K562 (cell line): ENCODE results near the gene RASGRP2. TPM values are rescaled to one million over a fixed set of nuclear protein-coding genes. Genes with fewer than 3 reads are reported as not detected.
A peak's percentile ranks its signal among the peaks of the same experiment; 100 is the strongest.

Experiments
- ARID4B ChIP-seq: sonication (generic); formaldehyde crosslinking; IDR thresholded peaks from 2 replicates; pipeline ENCODE4 v1.8.0; 2022; ENCODE audit warnings: mild to moderate bottlenecking, missing genetic modification reagents
- CHCHD3 ChIP-seq: fragments of 250-450 bp; sonication (Bioruptor Pico); IDR thresholded peaks from 2 replicates; pipeline ENCODE4 v2.1.2; 2022; ENCODE audit warnings: mild to moderate bottlenecking
- ETV6 ChIP-seq, 3 experiments: fragments of 150-350 bp in 1 of 3; sonication (generic) in 1 of 3; formaldehyde crosslinking in 1 of 3; IDR thresholded peaks; 2 replicates each; pipeline versions ENCODE4 v1.6.1 to v1.8.0; 2014 to 2022; ENCODE audit warnings: borderline replicate concordance in 2 of 3, low read depth in 2 of 3, antibody characterized with exemption in 1 of 3, low read length in 1 of 3, mild to moderate bottlenecking in 1 of 3, missing genetic modification reagents in 1 of 3
- GTF2E2 ChIP-seq: fragments of 200-800 bp; sonication (Bioruptor generic); IDR thresholded peaks from 2 replicates; pipeline ENCODE4 v1.6.1; 2016; ENCODE audit warnings: missing genetic modification characterization, missing compliant biosample characterization
- HEY1 ChIP-seq: fragments of 250-450 bp; sonication (Bioruptor Pico); IDR thresholded peaks from 2 replicates; pipeline ENCODE4 v1.5.0; 2020; ENCODE audit warnings: mild to moderate bottlenecking, moderate library complexity, borderline replicate concordance
- HIVEP1 ChIP-seq: fragments of 250-450 bp; sonication (Bioruptor Pico); IDR thresholded peaks from 2 replicates; pipeline ENCODE4 v1.4.0; 2020; ENCODE audit warnings: mild to moderate bottlenecking
- IFI16 ChIP-seq: fragments of 250-450 bp; sonication (Bioruptor Pico); IDR thresholded peaks from 2 replicates; pipeline ENCODE4 v2.1.2; 2022; ENCODE audit warnings: mild to moderate bottlenecking, inconsistent platforms
- JUNB ChIP-seq: fragments of 450-650 bp; formaldehyde crosslinking; conservative IDR thresholded peaks from 2 replicates; pipeline ENCODE4 v1.4.0; 2020; ENCODE audit warnings: mild to moderate bottlenecking
- MCM2 ChIP-seq: fragments of 450-650 bp; IDR thresholded peaks from 2 replicates; pipeline ENCODE4 v1.6.1; 2017; ENCODE audit warnings: low read depth, mild to moderate bottlenecking
- MCM5 ChIP-seq: fragments of 450-650 bp; IDR thresholded peaks from 2 replicates; pipeline ENCODE4 v1.6.1; 2016; ENCODE audit warnings: low read depth
- MCM7 ChIP-seq, 2 experiments: fragments of 450-650 bp; IDR thresholded peaks; 2 replicates each; pipeline ENCODE4 v1.6.1; 2016 to 2018
- NR3C1 ChIP-seq: sonication (generic); formaldehyde crosslinking; IDR thresholded peaks from 2 replicates; pipeline ENCODE4 v1.8.1; 2022; ENCODE audit warnings: missing genetic modification reagents
- PKNOX1 ChIP-seq: fragments of 450-650 bp; IDR thresholded peaks from 2 replicates; pipeline ENCODE4 v1.6.1; 2016
- RB1 ChIP-seq: fragments of 450-650 bp; IDR thresholded peaks from 2 replicates; pipeline ENCODE4 v1.6.1; 2017; ENCODE audit warnings: low read depth, mild to moderate bottlenecking
- RBM34 ChIP-seq: fragments of 200-400 bp; formaldehyde crosslinking; IDR thresholded peaks from 2 replicates; pipeline ENCODE4 v1.6.1; 2018; ENCODE audit warnings: low read length, borderline replicate concordance; ENCODE audit not compliant: insufficient read depth
- SMARCA5 ChIP-seq: fragments of 450-650 bp; IDR thresholded peaks from 2 replicates; pipeline ENCODE4 v1.6.1; 2016
- SNIP1 ChIP-seq: fragments of 450-650 bp; IDR thresholded peaks from 2 replicates; pipeline ENCODE4 v1.7.1; 2017; ENCODE audit warnings: low read depth, mild to moderate bottlenecking
- SREBF1 ChIP-seq: fragments of 150-350 bp; IDR thresholded peaks from 2 replicates; pipeline ENCODE4 v1.6.1; 2014; ENCODE audit warnings: antibody characterized with exemption, low read depth, low read length, borderline replicate concordance
- WHSC1 ChIP-seq: IDR thresholded peaks from one replicate; pipeline ENCODE4 v1.6.1; 2012; ENCODE audit warnings: low read length, control low read depth, inconsistent platforms
- ZBTB12 ChIP-seq: fragments of 250-450 bp; sonication (Bioruptor Pico); IDR thresholded peaks from 2 replicates; pipeline ENCODE4 v1.4.0; 2020
- ZC3H8 ChIP-seq: fragments of 450-650 bp; IDR thresholded peaks from 2 replicates; pipeline ENCODE4 v1.6.1; 2017
- ZNF444 ChIP-seq: fragments of 250-450 bp; sonication (Bioruptor Pico); IDR thresholded peaks from 2 replicates; pipeline ENCODE4 v1.4.0; 2020; ENCODE audit warnings: mild to moderate bottlenecking, moderate library complexity
- ZNF551 ChIP-seq: fragments of 250-450 bp; sonication (Bioruptor Pico); IDR thresholded peaks from 2 replicates; pipeline ENCODE4 v1.5.0; 2021; ENCODE audit warnings: mild to moderate bottlenecking, moderate library complexity
- ZNF766 ChIP-seq: fragments of 200-800 bp; sonication (Bioruptor generic); conservative IDR thresholded peaks from 2 replicates; pipeline ENCODE4 v1.6.1; 2016; ENCODE audit warnings: missing genetic modification characterization, missing compliant biosample characterization
- polyA plus RNA-seq, 8 experiments: library from polyadenylated mRNA; depleted of rRNA in 4 of 8; stranded (reverse) in 5 of 8; unstranded in 3 of 8; fragments of >200 nt; fragmentation: Nextera tagmentation in 2 of 8; fragmentation: Illumina TruSeq in 1 of 8; extraction: Ambion mirVana in 2 of 8; extraction: Trizol in 1 of 8; gene quantifications; 2 replicates each; pipeline versions ENCODE4 v1.2.1 to v1.2.3, GENCODE V29; 2011 to 2014; ENCODE audit warnings: inconsistent platforms in 1 of 8, missing spikeins in 1 of 8
- total RNA-seq, 7 experiments: library from RNA; depleted of rRNA in 6 of 7; stranded (reverse); fragments of >200 nt in 6 of 7; fragmentation: Illumina TruSeq in 2 of 7; extraction: Trizol in 2 of 7; gene quantifications; 2 replicates each; pipeline versions ENCODE4 v1.2.1 to v1.2.3, GENCODE V29; 2011 to 2021; ENCODE audit warnings: low replicate concordance in 1 of 7

RASGRP2 gene
- total and polyA plus RNA-seq, 9 of the 15 experiments (the other 6 are each of a cell fraction or from before 2014, with no cell fraction given), result 0.87 to 22.7 (median 5.5) TPM

GRCh38 chr11:64743591-64744543, at the start of gene RASGRP2 (continued):
- TF ChIP-seq GTF2E2, result peak; percentile 76; the same call in 1 of the 2 replicates
- no peak for TF ChIP-seq ZNF444 (CRISPR knock-in tag)
- no peak for TF ChIP-seq WHSC1
- TF ChIP-seq SREBF1, result no peak
- TF ChIP-seq CHCHD3 (CRISPR knock-in tag), result no peak
- TF ChIP-seq ZC3H8, result no peak
- TF ChIP-seq MCM2, result no peak
- no peak for TF ChIP-seq ZNF551
- TF ChIP-seq IFI16 (CRISPR knock-in tag), result no peak
- peak; percentile 83; the same call in 1 of the 2 replicates for TF ChIP-seq RB1
- TF ChIP-seq ZNF766 (CRISPR knock-in tag), result 0 out of 2 replicates have a peak, but pooled peaks have one; percentile 52
- no peak for TF ChIP-seq RBM34
- no peak for TF ChIP-seq JUNB (CRISPR knock-in tag)
- no peak for TF ChIP-seq MCM5
- no peak for TF ChIP-seq ZBTB12 (CRISPR knock-in tag)
- TF ChIP-seq PKNOX1, result no peak
- no peak for TF ChIP-seq NR3C1 (CRISPR knock-in tag)
- TF ChIP-seq ETV6 (IDR thresholded peaks at IDR 0.05; ENCODE audit: borderline replicate concordance in 1 of 2, low read depth in 2 of 2, low read length in 1 of 2), result no peak
- TF ChIP-seq ETV6 (CRISPR knock-in tag; IDR thresholded peaks at IDR 0.05; ENCODE audit: borderline replicate concordance), result no peak
- no peak for TF ChIP-seq HIVEP1 (CRISPR knock-in tag)
- TF ChIP-seq ARID4B (CRISPR knock-in tag), result no peak; the same call in 1 of the 2 replicates
- TF ChIP-seq MCM7 (IDR thresholded peaks at IDR 0.05), result no peak
- TF ChIP-seq SNIP1, result no peak
- TF ChIP-seq SMARCA5, result peak; percentile 85
- no peak for TF ChIP-seq HEY1
